ENCODE results near the gene SMAD7.

- no peak for TF ChIP-seq CTCF (conservative IDR thresholded peaks at IDR 0.05; ENCODE audit: low read length)
- TF ChIP-seq EZH2phosphoT487 (IDR thresholded peaks at IDR 0.05; ENCODE audit: borderline replicate concordance, low read depth, low read length) = no peak
Observed at GRCh38 chr18:48975817-48976649, 25.3 kb upstream of the SMAD7 start.

All from OCI-LY7 (cell line).